Measurements from ENCODE around the gene DYSF.

GRCh38 chr2:71510938-71511337, 57.6 kb downstream of the DYSF start:
- TF ChIP-seq POLR2A (IDR thresholded peaks at IDR 0.05; ENCODE audit: low read length) (no peak), GATA1 (IDR thresholded peaks at IDR 0.05; ENCODE audit: low read depth, low read length) (no peak)
